PC-3 (cell line): ENCODE data around the gene CNTN1.

ENCODE experiments used
- EZH2 ChIP-seq: fragments of 300-600 bp; sonication (generic); IDR thresholded peaks from one replicate; pipeline ENCODE4 v1.6.1; 2017; ENCODE audit warnings: antibody characterized with exemption, mild to moderate bottlenecking, low read length; ENCODE audit not compliant: unreplicated experiment
- EZH2phosphoT487 ChIP-seq: fragments of 300-600 bp; sonication (generic); IDR thresholded peaks from 2 replicates; pipeline ENCODE4 v1.6.1; 2018; ENCODE audit warnings: mild to moderate bottlenecking, antibody characterized with exemption, low read length, borderline replicate concordance
- TF ChIP-seq, protein P1 (sequence below): fragments of 300-600 bp; sonication (generic); conservative IDR thresholded peaks from 2 replicates; pipeline ENCODE4 v1.5.1; 2017; ENCODE audit warnings: antibody characterized with exemption, low read depth, mild to moderate bottlenecking, low read length

DNA sequence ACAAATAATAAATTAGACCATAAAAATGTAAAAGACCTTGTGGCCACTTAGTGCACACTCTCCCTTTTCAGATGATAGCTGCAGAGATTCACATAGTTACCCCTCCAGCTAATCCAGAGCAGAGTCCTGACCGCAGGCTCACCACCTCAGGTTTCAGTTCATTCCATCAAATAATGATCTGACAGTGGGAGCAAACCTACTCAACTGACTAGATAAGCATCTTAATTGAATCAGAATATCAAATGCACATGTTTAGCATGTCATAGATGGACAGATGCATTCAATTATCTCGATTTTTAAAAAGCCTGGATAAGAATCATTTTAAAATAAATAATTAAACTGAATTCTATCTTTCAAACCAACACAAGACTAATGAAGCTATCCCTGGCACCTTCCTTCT, 253.5 kb downstream of the CNTN1 start:
- TF ChIP-seq EZH2 (no peak), EZH2phosphoT487 (no peak)
- TF ChIP-seq, protein P1, sequence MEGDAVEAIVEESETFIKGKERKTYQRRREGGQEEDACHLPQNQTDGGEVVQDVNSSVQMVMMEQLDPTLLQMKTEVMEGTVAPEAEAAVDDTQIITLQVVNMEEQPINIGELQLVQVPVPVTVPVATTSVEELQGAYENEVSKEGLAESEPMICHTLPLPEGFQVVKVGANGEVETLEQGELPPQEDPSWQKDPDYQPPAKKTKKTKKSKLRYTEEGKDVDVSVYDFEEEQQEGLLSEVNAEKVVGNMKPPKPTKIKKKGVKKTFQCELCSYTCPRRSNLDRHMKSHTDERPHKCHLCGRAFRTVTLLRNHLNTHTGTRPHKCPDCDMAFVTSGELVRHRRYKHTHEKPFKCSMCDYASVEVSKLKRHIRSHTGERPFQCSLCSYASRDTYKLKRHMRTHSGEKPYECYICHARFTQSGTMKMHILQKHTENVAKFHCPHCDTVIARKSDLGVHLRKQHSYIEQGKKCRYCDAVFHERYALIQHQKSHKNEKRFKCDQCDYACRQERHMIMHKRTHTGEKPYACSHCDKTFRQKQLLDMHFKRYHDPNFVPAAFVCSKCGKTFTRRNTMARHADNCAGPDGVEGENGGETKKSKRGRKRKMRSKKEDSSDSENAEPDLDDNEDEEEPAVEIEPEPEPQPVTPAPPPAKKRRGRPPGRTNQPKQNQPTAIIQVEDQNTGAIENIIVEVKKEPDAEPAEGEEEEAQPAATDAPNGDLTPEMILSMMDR, result no peak
